ENCODE measurements around the gene COL18A1.
A peak's percentile ranks its signal among the peaks of the same experiment; 100 is the strongest.

COL18A1 gene

DNA sequence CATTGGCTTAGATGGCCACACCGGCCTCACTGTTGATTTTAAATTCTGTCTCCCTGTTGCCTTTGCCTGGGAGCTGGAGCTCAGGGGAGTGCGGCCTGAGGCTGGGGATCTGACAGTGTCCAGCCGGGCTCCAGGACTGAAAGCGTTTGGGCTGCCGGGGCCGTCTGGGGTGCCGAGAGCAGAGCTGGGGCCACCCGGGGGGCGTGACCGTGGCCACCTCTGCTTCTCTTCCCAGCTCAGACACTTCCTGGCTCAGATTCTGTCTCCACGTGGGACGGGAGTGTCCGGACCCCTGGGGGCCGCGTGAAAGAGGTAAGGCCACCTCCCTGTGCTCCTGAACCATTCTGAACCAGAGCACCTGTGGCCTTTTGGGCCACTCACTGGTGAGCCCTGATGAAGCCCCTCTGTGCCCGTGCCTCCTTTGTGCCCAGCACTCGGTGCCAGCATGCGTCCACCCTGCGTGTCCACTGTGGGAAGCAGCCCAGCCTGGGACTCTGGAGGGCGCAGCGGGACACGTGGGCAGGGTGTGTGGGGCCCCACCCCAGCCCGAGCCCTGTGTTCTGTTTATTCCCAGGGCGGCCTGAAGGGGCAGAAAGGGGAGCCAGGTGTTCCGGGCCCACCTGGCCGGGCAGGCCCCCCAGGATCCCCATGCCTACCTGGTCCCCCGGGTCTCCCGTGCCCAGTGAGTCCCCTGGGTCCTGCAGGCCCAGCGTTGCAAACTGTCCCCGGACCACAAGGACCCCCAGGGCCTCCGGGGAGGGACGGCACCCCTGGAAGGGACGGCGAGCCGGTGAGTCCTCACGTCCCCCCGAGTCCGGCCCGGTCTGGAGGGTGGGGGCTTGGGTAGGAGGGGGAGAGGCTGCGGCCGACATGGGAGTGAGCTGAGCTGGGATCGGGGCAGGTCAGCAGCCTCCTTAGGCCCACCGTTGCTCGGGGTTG, 72.5 kb downstream of the COL18A1 start:
- Histone ChIP-seq H3K27me3 (ENCODE audit: control insufficient read depth in 1 of 2, insufficient read depth in 2 of 2, low read length in 2 of 2) (no peaks in the 10 kb centered on the region), H3K9ac (ENCODE audit: low read depth in 1 of 2, low read length in 2 of 2) (peak overlapping the region in 1 of 2 donors; percentile 58), H3K27ac (ENCODE audit: low read depth, low read length) (peak overlapping the region; percentile 25), H3K36me3 (ENCODE audit: control insufficient read depth in 1 of 2, insufficient read depth in 2 of 2, low read length in 2 of 2) (peaks cover 0 to 15% of the 10 kb centered on the region in 2 donors), H3K4me3 (ENCODE audit: low read depth in 1 of 2, low read length in 2 of 2) (peak overlapping the region; percentile 63 to 66), H3K9me3 (ENCODE audit: control insufficient read depth in 1 of 2, low read length in 2 of 2) (no peaks in the 10 kb centered on the region), H3K4me1 (ENCODE audit: control insufficient read depth in 1 of 2, insufficient read depth in 2 of 2, low read length in 2 of 2) (peaks cover 14 to 24% of the 10 kb centered on the region in 2 donors)

DNA sequence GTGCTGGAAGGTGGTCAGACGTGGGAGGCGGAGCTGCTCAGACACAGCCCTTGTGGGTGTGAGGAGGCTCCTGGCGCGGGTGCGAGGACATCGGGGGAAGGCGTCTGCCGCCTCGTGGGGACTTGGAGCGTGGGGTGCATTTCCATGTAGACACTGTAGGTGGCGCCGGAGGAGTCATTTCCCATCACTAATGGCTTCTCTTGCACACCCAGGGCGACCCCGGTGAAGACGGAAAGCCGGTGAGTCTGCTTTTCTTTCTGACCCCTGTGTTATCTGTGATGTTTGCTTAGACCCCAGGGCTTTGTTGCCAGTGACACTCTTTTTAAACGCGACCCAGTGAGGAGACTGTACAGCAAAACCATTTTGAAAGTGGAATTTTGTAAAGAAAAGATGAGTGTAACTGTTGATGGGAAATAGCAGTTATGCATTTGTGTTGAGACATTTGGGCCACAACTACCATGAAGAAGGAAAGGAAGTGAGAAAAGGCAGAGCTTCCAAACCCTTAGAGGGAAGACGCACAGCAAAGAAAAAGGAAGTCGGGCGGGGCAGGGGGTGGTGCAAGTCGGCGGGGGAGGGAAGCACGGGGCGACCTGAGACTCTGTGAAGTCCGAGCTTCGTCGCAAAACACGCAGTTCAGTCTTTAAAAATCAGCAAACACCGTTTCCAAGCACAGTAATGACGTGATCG, 73.3 kb downstream of the COL18A1 start:
- Histone ChIP-seq H3K9ac (ENCODE audit: low read depth in 1 of 2, low read length in 2 of 2) (peak overlapping the region; percentile 42 to 58), H3K27ac (ENCODE audit: low read depth, low read length) (peak overlapping the region; percentile 55), H3K27me3 (ENCODE audit: control insufficient read depth in 1 of 2, insufficient read depth in 2 of 2, low read length in 2 of 2) (no peaks in the 10 kb centered on the region), H3K4me1 (ENCODE audit: control insufficient read depth in 1 of 2, insufficient read depth in 2 of 2, low read length in 2 of 2) (peaks cover 14 to 20% of the 10 kb centered on the region in 2 donors), H3K4me3 (ENCODE audit: low read depth in 1 of 2, low read length in 2 of 2) (peak overlapping the region; percentile 63 to 66), H3K9me3 (ENCODE audit: control insufficient read depth in 1 of 2, low read length in 2 of 2) (no peaks in the 10 kb centered on the region), H3K36me3 (ENCODE audit: control insufficient read depth in 1 of 2, insufficient read depth in 2 of 2, low read length in 2 of 2) (peaks cover 0 to 15% of the 10 kb centered on the region in 2 donors)

DNA sequence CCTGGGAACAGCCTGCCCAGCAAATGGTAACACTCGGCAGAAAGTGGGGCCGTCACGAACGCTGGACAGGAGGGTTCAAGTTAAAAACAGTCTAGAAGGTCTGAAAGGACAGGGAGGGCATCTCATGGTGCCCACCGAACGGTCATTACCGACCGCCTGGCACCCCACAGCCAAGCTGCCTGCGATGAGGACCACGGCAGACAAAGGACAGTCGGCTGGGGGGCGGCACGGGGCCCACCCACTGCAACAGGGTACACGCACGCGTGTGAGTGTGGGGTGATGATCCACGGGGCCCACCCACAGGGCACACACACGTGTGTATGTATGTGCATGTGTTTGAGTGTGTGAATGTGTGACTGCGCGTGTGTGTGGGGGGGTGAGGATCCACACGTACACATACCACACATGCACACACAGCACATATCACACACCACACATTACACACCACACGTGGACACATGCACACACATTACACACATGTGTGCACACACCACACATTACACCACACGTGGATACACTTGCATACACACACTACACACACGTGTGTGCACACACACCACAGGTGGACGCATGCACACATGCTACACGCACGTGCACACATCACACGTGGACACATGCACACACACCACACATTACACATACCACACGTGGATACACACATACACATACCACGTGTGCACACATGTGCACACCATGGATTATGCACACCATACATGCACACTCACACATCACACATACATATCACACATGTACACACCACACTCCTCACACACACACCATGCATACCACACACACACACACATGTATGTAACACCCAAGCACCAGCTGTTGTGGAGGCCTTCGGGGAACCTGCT, 74.1 kb downstream of the COL18A1 start:
- Histone ChIP-seq H3K27ac (ENCODE audit: low read depth, low read length) (peak overlapping the region; percentile 55), H3K36me3 (ENCODE audit: control insufficient read depth in 1 of 2, insufficient read depth in 2 of 2, low read length in 2 of 2) (peaks cover 0 to 17% of the 10 kb centered on the region in 2 donors), H3K9ac (ENCODE audit: low read depth in 1 of 2, low read length in 2 of 2) (peak overlapping the region; percentile 42 to 51), H3K4me3 (ENCODE audit: low read depth in 1 of 2, low read length in 2 of 2) (peak overlapping the region; percentile 48 to 63), H3K4me1 (ENCODE audit: control insufficient read depth in 1 of 2, insufficient read depth in 2 of 2, low read length in 2 of 2) (peaks cover 14 to 20% of the 10 kb centered on the region in 2 donors), H3K9me3 (ENCODE audit: control insufficient read depth in 1 of 2, low read length in 2 of 2) (no peaks in the 10 kb centered on the region), H3K27me3 (ENCODE audit: control insufficient read depth in 1 of 2, insufficient read depth in 2 of 2, low read length in 2 of 2) (no peaks in the 10 kb centered on the region)

DNA sequence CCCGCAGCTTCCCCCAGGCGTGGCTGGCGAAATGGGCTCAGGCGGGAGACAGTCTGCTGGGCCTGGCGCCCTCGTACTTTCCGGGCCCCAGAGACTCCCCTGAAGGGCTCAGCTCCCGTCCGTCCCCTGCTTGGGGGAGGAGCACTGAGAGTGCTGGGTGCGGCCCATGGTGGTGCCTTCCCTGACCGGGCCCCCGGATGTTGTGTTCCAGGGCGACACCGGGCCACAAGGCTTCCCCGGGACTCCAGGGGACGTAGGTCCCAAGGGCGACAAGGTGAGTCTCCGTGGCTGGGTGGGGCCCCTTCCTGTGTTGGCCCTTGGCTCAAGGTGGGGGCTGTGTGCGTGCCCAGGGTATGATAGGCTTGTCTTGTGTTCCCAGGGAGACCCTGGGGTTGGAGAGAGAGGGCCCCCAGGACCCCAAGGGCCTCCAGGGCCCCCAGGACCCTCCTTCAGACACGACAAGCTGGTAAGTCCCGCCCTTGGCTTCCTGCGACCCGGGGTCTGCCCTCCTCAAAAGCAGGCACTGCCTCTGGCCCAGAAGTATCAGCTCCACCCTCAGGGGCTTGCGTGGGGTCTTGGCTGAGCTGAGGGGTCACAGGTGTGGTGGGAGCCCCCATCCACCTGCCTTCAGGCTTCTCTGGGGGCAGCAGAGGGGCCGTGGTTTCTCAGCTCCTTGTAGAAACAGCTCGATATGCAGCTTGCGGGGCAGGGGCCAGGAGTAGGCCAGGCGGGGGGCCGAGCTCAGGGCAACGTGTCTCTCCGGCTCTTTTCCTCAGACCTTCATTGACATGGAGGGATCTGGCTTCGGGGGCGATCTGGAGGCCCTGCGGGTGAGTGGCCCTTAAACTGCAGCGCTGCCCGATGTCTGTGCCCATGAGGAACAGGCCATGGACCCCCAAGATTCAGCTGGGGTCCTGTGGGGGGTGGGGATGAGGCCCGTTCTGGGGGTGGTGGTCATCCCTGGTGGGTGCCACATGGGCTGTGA, 75.0 kb downstream of the COL18A1 start:
- no peak overlapping the region for H3K4me3 ChIP-seq (ENCODE audit: low read depth in 1 of 2, low read length in 2 of 2)
- H3K9ac ChIP-seq (ENCODE audit: low read depth in 1 of 2, low read length in 2 of 2): no peak overlapping the region
- peaks cover 0 to 22% of the 10 kb centered on the region in 2 donors for H3K36me3 ChIP-seq (ENCODE audit: control insufficient read depth in 1 of 2, insufficient read depth in 2 of 2, low read length in 2 of 2)
- peaks cover 14 to 20% of the 10 kb centered on the region in 2 donors for H3K4me1 ChIP-seq (ENCODE audit: control insufficient read depth in 1 of 2, insufficient read depth in 2 of 2, low read length in 2 of 2)
- no peaks in the 10 kb centered on the region for H3K27me3 ChIP-seq (ENCODE audit: control insufficient read depth in 1 of 2, insufficient read depth in 2 of 2, low read length in 2 of 2)
- H3K27ac ChIP-seq (ENCODE audit: low read depth, low read length): no peak overlapping the region
- H3K9me3 ChIP-seq (ENCODE audit: control insufficient read depth in 1 of 2, low read length in 2 of 2): no peaks in the 10 kb centered on the region

DNA sequence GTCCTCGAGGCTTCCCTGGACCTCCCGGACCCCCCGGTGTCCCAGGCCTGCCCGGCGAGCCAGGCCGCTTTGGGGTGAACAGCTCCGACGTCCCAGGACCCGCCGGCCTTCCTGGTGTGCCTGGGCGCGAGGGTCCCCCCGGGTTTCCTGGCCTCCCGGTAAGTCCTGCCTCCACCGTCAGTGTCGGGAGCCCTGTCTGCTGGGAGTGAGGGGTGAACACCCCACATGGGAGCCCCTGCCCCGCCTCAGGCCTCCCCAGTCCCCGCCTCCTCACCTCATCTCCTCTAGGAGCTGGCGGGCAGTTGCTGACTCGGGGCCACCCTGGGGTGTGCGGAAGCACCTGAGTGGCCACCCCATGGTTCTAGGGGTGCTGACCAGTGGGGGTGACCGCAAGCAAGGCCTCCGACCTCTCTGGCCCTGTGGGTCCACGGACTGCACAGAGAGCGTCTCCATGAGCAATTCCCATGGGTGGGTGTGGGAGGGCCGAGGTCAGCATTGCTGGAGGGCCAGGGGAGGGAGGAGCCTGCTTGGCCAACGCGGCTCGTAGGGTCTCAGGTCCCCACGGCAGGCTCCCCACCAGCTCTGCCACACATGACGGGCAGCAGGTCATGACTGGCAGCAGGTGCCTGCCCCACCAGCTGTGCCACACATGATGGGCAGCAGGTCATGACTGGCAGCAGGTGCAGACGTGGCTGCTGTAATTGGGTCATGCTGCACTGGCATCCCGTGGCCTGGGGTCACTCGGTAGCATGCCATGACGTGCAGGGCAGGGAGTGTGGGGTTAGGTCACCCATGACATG, 75.9 kb downstream of the COL18A1 start:
- Histone ChIP-seq H3K9ac (ENCODE audit: low read depth in 1 of 2, low read length in 2 of 2) (no peak overlapping the region), H3K27ac (ENCODE audit: low read depth, low read length) (no peak overlapping the region), H3K4me3 (ENCODE audit: low read depth in 1 of 2, low read length in 2 of 2) (no peak overlapping the region), H3K4me1 (ENCODE audit: control insufficient read depth in 1 of 2, insufficient read depth in 2 of 2, low read length in 2 of 2) (peaks cover 14 to 20% of the 10 kb centered on the region in 2 donors), H3K27me3 (ENCODE audit: control insufficient read depth in 1 of 2, insufficient read depth in 2 of 2, low read length in 2 of 2) (no peaks in the 10 kb centered on the region), H3K36me3 (ENCODE audit: control insufficient read depth in 1 of 2, insufficient read depth in 2 of 2, low read length in 2 of 2) (peaks cover 0 to 22% of the 10 kb centered on the region in 2 donors), H3K9me3 (ENCODE audit: control insufficient read depth in 1 of 2, low read length in 2 of 2) (no peaks in the 10 kb centered on the region)

DNA sequence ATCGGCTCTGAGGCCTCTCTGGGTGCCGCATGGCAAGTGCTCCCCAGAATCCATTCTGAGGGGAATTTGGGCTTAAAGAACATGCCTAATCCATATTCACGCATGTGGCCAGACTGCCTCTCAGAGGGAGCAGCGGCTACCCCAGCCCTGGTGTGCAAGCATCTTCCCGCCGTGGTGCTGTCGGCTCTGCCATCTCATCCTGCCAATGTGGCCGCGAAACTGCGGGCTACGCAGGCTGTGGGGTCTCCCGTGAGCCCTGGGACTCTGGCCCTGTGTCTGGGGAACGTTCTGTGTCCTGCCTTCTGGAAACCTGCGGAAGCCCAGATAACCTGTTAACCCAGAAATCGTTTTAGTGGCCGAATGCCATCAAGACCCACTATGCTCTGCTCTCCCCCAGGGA, 76.6 kb downstream of the COL18A1 start:
- Histone ChIP-seq H3K9me3 (ENCODE audit: control insufficient read depth in 1 of 2, low read length in 2 of 2) (no peaks in the 10 kb centered on the region), H3K4me3 (ENCODE audit: low read depth in 1 of 2, low read length in 2 of 2) (no peak overlapping the region), H3K27ac (ENCODE audit: low read depth, low read length) (no peak overlapping the region), H3K4me1 (ENCODE audit: control insufficient read depth in 1 of 2, insufficient read depth in 2 of 2, low read length in 2 of 2) (peaks cover 14 to 20% of the 10 kb centered on the region in 2 donors), H3K36me3 (ENCODE audit: control insufficient read depth in 1 of 2, insufficient read depth in 2 of 2, low read length in 2 of 2) (peaks cover 0 to 22% of the 10 kb centered on the region in 2 donors), H3K27me3 (ENCODE audit: control insufficient read depth in 1 of 2, insufficient read depth in 2 of 2, low read length in 2 of 2) (no peaks in the 10 kb centered on the region), H3K9ac (ENCODE audit: low read depth in 1 of 2, low read length in 2 of 2) (no peak overlapping the region)

DNA sequence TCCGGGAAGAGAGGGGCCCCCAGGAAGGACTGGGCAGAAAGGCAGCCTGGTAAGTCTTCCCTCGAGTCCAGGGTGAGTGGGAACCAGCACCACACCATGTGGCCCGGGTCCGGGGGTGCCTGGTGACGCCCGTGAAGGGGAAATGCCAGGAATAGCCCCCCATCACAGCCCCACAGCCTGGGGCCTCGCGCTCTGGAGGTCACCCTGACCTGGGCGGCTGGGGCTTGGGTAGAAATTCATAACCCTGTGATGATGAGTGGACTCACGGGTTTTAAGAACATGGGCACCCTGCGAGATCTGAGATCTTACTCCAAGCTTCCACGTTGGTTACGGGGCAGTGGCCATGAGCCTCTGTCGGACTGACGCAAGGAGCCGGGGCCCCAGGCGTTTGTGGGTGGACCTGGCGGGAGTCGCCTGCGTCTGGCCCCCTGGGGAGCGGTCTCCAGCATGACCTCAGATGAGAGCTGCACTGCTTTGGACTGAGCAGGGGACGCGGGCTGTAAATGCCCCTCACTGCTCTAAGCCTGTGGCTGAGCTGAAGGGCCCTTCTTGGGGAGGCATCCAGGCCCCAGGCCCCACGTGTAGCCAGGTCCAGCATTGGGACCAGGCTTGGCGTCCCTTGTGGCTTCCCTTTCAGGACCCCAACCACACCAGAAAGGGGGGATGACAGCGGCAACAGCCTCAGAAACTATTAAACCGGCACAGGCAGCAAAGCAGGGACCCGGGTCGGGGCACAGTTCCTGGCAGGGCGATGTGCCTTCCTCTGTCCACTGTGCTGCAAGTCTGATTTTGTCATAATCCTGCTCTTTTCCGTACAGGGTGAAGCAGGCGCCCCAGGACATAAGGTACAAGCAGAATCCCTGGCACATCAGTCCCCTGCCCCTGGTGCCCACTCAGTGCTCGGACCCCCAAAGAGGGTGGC, 77.3 kb downstream of the COL18A1 start:
- Histone ChIP-seq H3K4me1 (ENCODE audit: control insufficient read depth in 1 of 2, insufficient read depth in 2 of 2, low read length in 2 of 2) (peaks cover 14 to 20% of the 10 kb centered on the region in 2 donors), H3K36me3 (ENCODE audit: control insufficient read depth in 1 of 2, insufficient read depth in 2 of 2, low read length in 2 of 2) (peaks cover 0 to 22% of the 10 kb centered on the region in 2 donors), H3K4me3 (ENCODE audit: low read depth in 1 of 2, low read length in 2 of 2) (peak overlapping the region in 1 of 2 donors; percentile 21), H3K9ac (ENCODE audit: low read depth in 1 of 2, low read length in 2 of 2) (peak overlapping the region; percentile 38 to 39), H3K27me3 (ENCODE audit: control insufficient read depth in 1 of 2, insufficient read depth in 2 of 2, low read length in 2 of 2) (no peaks in the 10 kb centered on the region), H3K9me3 (ENCODE audit: control insufficient read depth in 1 of 2, low read length in 2 of 2) (no peaks in the 10 kb centered on the region), H3K27ac (ENCODE audit: low read depth, low read length) (no peak overlapping the region)
